T-helper 2 cell treated with Interferon-gamma antibody and Interleukin-4, amounts not matched to agents 100 ng/mL and 5 ng/mL, for 36 hours (primary cell): ENCODE results near the gene KLF18. TPM values are rescaled to one million over a fixed set of nuclear protein-coding genes. Genes with fewer than 3 reads are reported as not detected.
"Not testable (repeated sequence)": the region's sequence is repeated elsewhere in the genome, so short reads cannot be mapped to it uniquely, and the experiment has no call there.

Experiments used
- intact Hi-C: fragments of 100-400 bp; cut with micrococcal nuclease; formaldehyde crosslinking; loops from one replicate; pipeline ENCODE4 v1.15.1; 2023
- total RNA-seq: library from RNA; stranded (reverse); gene quantifications from 2 replicates; pipeline ENCODE4 v1.2.3, GENCODE V29; 2022

KLF18 gene
- total RNA-seq, 1 donor from 2014 or later, result not detected

DNA sequence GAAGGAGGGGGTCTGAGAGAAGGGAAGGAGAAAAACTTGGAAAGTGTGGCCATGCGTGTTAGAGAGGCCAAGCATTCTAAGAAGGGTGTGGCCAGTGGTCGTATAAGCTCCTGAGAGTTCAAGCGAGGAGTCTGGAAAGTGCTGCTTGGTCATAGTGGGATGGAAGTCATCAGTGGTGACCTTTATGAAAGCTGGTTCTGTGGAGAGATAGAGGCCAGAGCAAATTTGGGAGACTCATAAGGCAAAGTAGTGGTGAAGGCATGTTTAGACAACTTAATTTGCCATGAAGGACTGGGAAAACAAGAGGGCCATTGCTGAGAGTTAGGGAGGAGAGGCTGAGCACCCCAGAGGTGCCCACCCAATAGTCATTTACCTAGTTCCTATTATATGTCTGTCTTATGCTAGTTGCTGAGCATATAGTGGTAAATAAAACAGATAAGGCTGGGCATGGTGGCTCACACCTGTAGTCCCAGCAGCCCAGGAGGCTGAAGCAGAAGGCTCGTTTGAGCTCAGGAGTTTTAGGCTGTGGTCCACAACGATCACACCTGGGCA, 21.0 kb downstream of the KLF18 start:
- intact Hi-C loops, result no loop called here

DNA sequence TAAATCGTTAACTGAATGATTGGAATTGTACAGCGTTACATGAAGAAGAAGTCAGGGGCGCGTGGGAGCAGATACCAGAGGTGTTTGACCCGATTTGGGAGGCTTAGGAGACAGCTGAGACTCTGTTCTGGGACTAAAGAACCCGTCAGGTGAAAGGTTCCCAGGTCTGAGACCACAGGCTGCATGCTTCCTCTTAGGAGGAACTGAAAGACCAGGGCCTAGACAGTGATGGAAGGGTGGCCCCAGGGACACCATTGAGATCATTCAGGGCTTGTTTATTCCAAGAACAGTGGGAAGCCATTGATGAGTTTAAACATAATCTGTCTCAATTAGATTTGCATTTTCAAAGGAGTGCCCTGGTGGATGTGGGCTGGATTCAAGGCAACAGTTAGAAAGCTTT, 21.9 kb downstream of the KLF18 start:
- intact Hi-C loops, result no loop called here

DNA sequence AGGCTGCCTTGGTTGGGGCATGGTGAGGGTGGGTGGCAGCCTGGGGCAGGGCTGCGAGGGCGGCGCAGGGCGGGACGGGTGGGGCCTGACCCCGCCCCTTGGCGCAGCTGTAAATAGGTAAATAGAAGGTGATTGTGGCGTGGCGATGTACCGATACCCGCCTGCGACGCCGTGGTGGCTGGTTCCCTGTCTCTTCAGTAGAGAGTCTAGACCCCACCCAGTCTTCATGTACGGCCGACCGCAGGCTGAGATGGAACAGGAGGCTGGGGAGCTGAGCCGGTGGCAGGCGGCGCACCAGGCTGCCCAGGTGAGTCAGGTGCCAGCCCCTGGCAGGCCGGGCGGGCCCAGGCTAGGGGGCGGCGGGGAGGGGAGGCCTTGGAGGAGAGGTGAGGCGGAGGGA, 22.7 kb downstream of the KLF18 start, which contains the start of gene KLF17:
Gene KLF17 (plus strand): TSS at position 140 of the 400 bp plus-strand sequence. CDS start 87 bp downstream, at position 227.
- intact Hi-C loops, result no loop called here

DNA sequence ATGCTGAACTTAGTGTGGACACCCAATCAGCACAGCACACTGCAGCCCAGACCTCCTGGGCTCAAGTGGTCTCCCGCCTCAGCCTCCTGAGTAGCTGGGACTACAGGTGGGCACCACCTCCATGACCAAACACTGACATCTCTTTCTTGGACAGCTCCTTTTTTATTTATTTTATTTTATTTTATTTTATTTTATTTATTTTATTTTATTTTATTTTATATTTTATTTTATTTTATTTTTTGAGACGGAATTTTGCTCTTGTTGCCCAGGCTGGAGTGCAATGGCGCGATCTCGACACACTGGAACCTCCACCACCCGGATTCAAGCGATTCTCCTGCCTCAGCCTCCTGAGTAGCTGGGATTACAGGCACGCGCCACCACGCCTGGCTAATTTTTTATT, 24.2 kb downstream of the KLF18 start:
- intact Hi-C loops, result not testable (repeated sequence)

DNA sequence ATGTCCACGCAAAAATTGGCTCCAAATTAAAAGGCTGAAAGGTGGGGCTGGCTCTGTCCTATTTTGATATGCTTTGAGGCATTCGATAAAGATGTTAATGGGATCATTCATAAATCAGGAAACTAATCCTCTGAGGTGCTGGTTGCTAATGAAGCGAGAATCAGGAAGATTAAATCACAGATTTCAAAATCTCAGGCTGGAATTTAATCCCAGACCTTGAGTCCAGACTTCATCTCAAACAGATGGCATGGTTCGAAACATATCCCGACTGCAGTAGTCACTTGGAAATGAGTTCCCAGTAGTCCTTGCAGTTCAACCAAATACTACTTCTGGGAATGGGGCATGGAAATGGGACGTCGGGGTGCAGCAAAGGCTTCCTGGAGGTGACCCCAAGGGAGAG, 27.3 kb downstream of the KLF18 start:
- intact Hi-C loops, result no loop called here

DNA sequence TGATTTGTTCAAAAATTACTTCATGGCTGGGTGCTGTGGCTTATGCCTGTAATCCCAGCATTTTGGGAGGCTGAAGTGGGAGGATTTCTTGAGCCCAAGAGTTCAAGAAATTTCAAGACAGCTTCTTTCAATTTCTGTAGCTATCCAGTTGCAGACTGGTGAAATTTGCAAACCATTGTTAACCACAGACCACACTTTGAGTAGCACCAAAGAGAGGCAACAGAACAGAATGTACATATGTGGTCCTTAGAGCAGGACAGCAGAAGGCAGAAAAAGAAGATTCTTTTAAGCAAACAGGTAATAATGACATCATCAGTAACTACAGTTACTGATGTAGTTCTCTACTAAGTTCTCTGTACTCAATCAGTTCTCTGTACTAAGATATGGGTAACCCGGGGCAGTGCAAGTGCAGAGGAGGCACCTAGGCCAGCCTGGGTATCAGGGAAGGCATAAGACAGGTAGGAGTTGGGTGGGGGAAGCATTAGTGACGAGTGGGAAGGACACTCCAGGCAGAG, 28.3 kb downstream of the KLF18 start:
- intact Hi-C loops, result no loop called here

DNA sequence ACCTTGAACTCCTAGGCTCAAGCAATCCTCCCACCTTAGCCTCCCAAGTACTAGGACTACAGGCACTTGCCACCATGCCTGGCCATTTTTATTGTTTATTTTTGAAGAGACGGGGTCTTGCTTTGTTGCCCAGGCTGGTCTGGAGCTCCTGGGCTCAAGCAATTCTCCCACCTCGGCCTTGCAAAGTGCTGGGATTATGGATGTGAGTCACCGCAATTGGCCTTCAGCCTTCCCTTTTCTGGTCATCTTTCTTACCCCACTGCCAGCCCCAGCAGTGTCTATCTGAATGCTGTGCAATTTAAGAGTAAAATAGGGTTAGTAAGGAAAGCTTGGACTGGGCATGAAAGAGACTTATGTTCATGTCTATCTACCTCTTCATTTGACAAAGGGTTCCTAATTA, 28.9 kb downstream of the KLF18 start:
- intact Hi-C loops, result no loop called here

DNA sequence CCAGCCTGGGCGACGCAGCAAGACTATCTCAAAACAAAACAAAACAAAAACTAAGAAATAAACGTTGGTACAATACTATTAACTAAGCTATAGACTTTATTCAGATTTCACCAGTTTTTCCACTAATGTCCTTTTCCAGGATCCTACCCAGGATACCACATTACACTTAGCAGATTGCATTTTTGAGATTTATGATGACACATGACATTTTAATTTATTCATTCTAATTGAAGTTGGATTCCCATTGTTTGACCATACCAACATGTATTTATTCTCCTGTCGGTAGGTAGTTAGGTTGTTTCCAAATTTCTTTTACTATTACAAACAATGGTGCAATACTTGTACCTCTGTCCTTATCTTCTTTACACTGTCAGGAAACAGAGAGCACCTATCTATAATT, 29.6 kb downstream of the KLF18 start:
- intact Hi-C loops, result no loop called here

DNA sequence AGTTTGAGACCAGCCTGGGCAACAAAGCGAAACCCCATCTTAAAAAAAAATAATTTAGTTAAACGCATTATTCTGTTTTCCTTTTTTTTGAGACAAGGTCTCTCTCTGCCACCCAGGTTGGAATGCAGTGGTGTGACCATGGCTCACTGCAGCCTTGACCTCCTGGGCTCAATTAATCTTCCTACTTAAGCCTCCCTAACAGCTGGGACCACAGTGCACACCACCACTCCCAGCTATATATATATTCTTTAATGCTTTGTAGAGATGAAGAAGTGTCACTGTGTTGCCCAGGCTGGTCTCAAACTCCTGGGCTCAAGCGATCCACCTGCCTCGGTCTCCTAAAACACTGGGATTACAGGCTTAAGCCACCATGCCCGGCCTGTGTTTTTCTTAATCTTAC, 30.5 kb downstream of the KLF18 start:
- intact Hi-C loops, result no loop called here

DNA sequence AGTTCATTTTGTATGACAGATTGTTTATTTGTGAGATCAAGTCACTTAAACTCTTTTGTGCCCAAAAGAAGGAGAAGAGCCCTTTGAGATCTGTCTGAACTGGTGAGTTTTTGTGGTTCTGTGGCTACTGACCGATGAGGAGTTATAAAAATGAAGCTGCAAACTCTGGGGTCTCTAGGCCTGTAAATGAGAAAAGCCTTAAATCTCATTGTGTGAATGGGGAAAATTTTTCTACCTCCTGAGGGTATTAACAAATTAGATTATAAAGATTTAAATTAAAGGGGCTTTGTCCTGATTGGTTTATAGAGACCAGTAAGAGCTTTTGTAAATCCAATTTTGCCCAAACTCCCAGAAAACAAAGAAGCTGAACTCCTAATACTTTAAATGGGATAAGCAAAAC, 32.5 kb downstream of the KLF18 start:
- intact Hi-C loops, result no loop called here

DNA sequence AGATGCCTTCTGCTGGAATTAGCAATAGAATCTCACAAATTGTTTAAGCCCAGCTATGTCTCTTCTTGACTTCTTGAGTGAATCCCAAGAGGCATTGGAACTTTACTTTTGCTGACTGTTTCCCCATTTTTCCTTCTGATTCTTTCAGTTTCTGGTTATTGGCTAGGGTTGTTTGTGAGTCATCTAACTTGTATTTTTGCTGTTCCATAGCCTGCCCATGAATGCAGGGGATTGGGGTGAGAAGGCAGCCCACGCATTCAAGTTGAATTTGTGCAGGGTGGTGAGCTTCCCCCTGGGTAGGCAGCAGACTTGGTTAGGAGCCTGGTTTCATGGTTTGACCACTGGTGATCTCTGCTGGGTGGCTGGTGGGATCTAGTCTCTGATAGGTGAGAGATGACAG, 33.2 kb downstream of the KLF18 start:
- intact Hi-C loops, result no loop called here

DNA sequence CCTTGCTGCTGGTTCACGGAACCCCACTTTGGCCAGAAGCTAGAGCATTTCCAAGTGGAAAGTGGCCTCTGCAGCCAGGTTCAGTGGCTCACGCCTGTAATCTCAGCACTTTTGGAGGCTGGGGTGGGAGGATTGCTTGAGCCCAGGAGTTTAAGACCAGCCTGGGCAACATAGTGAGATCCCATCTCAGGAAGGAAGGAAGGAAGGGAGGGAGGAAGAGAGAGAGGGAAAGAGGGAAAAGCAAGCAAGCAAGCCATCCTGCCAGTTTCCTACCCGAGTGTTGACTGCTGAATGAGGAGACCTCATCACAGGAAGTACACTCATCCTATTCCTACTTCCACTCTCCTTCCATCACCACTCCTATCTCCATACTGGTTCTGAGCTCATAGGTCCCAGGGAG, 35.6 kb downstream of the KLF18 start:
- intact Hi-C loops, result no loop called here

DNA sequence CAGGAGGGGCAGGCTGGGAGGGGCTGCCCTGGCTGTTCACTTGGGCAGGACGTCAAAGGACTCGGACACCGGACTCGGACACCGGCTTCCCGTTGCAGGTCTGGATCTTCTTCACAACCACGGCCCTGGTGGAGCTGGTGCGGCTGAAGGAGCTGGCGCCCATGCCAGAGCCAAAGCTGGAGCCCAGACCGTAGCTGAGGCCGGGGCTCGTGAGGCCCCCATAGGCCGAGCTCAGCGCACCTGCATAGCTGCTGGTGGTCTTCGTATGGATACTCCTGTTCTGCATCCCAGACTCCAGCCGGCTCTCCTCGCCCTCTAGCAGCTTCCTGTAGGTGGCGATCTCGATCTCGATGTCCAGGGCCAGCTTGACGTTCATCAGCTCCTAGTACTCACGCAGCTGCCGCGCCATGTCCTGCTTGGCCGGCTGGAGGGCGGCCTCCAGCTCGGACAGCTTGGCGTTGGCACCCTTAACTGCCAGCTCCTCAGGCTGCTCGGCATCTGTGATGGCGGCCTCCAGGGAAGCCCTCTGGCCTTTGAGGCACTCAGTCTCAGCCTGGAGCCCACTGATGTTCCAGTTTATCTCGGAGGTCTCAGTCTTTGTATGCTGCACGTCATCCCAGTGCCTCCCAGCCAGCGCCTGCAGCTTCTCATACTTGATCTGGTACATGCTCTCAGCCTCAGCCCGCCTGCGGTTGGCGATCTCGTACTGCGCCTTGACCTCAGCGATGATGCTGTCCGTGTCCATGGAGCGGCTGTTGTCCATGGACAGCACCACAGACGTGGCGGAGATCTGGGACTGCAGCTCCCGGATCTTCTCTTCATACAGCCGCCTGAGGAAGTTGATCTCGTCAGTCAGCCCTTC, 37.9 kb downstream of the KLF18 start:
- intact Hi-C loops, result no loop called here

DNA sequence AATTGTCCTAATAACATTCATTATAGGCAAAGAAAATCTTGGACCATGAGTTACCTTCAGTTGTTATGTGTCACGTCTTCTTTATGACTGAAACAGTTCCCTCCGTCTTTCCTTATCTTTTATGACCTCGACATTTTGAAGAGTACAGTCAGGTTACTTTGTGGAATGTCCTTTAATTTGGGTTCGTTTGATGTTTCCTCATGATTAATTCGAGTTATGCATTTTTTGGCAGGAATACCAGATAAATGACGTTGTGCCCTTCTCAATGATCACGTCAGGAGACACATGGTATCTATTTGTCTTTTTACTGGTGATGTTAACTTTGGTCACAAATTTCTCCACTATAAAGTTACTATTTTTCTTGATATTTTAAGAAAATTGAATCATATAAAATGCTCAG, 40.1 kb downstream of the KLF18 start:
- intact Hi-C loops, result no loop called here

DNA sequence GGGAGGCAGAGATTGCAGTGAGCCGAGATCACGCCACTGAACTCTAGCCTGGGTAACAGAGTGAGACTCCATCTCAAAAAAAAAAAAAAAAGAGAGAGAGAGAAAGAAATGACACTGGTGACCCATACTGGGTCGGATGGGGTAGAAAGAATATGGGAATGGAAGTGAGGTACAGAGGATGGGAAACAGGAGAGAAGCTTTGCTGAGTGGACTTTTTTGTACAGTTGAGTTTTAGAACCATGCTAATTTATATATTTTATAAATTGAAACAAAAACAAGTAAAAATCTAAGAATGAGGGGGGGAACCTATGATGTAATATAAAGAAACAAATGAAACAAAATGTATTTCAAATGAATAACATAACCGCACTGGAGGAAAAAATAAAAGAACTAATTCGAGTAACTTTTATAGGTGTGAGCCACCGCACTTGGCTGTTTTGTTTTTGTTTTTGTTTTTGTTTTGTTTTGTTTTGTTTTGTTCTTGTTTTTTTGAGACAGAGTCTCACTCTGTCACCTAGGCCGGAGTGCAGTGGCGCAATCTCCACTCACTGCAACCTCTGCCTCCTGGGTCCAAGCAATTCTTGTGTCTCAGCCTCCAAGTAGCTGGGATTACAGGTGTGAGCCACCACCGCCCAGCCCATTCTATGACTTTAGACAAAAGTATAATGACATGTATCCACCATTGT, 41.1 kb downstream of the KLF18 start:
- intact Hi-C loops, result no loop called here

DNA sequence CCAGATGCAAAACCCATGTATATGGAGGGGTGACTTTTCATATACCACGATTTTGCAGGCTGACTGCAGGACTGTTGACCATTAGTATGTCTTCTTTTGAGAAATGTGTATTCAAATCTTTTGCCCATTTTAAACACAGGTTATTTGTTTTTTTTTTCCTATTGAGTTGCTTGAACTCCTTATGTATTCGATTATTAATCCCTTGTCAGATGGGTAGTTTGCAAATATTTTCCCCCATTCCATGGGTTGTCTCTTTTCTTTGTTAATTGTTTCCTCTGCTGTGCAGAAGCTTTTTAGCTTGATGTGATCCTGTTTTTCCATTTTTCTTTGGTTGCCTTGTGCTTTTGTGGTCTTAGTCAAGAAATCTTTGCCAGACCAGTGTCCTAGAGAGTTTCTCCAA, 47.4 kb downstream of the KLF18 start:
- intact Hi-C loops, result no loop called here

DNA sequence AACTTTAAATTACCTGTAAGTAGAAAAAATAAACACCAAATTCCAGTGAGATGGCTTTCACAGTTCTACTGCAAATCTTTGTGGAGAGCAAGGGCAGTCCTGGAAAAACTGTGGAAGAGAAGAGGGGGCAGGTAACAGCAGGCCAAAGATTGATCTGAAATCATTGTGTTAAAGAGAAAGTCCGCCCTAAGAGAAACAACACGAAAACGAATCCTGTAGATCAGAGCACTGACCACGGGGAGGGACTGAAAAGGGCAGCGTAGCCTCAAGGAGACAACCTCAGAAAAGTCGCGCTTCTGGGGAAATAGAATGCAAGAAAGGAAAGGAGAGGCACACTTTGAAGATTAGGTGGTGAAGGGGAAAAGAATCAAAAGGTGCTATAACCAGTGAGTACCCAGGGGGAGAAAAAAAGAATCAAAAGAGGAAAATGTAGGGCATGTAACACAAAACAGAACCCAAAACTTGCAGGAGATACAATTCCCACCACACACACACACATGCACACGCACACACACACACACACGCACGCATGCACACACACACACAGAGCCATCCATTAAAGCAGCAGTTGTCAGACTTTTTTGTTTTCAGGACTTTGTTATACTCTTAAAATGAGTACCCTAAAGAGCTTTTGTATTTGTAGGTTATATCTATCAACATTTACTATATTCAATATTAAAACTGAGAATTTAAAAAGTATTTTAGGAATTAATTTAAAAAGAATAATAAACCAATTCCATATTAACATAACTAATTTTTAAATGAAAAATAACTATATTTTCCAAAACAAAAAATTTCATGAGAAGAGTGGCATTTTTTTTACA, 50.8 kb downstream of the KLF18 start:
- intact Hi-C loops, result no loop called here

DNA sequence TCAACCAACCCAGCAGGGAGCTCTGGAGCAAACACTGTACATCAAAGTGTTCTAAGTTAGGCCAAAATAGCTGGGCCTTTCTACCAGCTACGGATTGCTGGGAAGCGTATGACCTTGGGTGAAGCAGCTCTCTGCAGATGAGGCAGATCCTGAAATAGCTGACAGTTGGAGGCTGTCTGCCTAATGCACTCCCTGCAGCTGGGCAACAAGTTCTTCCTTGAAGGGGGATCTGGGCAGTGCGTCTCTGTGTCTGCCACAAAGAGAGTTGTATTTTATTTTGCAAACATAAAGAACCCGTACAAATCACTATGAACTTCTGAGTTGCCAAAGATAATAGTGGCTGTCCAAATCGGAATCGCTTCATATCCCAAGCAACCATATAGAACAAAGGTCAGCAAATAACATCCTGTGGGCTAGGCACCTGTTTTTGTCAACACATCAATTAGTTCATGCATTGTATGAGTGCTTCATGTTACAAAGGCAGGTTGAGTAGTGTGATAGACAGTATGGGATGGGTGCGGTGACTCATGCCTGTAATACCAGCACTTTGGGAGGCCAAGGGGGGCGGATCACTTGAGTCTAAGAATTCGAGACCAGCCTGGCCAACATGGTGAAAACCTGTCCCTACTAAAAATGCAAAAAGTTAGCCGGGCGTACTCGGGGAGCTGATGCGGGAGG, 51.9 kb downstream of the KLF18 start:
- intact Hi-C loops, result no loop called here
